Activated T-cell treated with anti-CD3 and anti-CD28 coated beads, Interleukin-2, amount 50 U/mL, for 72 hours (primary cell): ENCODE results near the gene DENND1B. TPM values are rescaled to one million over a fixed set of nuclear protein-coding genes. Genes with fewer than 3 reads are reported as not detected.

ENCODE experiments used
- ATAC-seq, 2 donors: fragments of 150-1000 bp; cut with Tn5 transposase; replicated peaks in 1 of 2; 2 replicates each; pipeline ENCODE4 v1.10.0; 2021; ENCODE audit warnings: moderate library complexity in 2 of 2, mild to moderate bottlenecking in 1 of 2
- DNase-seq, 2 donors: peaks; one replicate each; pipeline ENCODE4 v3.0.0; 2021 to 2022; ENCODE audit warnings: mixed read lengths in 1 of 2
- H3K27ac Mint-ChIP-seq: one replicate; pipeline ENCODE4 v1.8.0; 2022; ENCODE audit warnings: mild to moderate bottlenecking, moderate library complexity, mixed read lengths
- H3K27me3 Mint-ChIP-seq: one replicate; pipeline ENCODE4 v1.8.0; 2022; ENCODE audit warnings: low read depth, mixed read lengths
- H3K36me3 Mint-ChIP-seq, 2 donors: one replicate each; pipeline ENCODE4 v1.8.0; 2022; ENCODE audit warnings: mixed read lengths in 2 of 2, mild to moderate bottlenecking in 1 of 2; ENCODE audit not compliant: insufficient read depth in 2 of 2
- H3K4me1 Mint-ChIP-seq: one replicate; pipeline ENCODE4 v1.8.0; 2022; ENCODE audit warnings: low read depth, mixed read lengths
- H3K4me3 Mint-ChIP-seq, 2 donors: one replicate each; pipeline ENCODE4 v1.8.0; 2022; ENCODE audit warnings: mild to moderate bottlenecking in 2 of 2, mixed read lengths in 2 of 2, moderate library complexity in 2 of 2
- H3K9me3 Mint-ChIP-seq, 2 donors: one replicate each; pipeline ENCODE4 v1.8.0; 2022; ENCODE audit warnings: mixed read lengths in 2 of 2
- total RNA-seq, 2 donors: library from RNA; stranded (reverse); gene quantifications; one replicate each; pipeline ENCODE4 v1.2.3, GENCODE V29; 2022

DENND1B gene
- 10 to 100 TPM; 17.7 to 19.9 TPM for total RNA-seq

- DNase-seq (peak; percentile 89), ATAC-seq (peak; percentile 68 to 75)
- Mint-ChIP-seq H3K4me3 (peak within 1 kb of the TSS; percentile 94 to 97), H3K27ac (peak within 1 kb of the TSS; percentile 98), H3K4me1 (peaks cover 74% of the 10 kb centered on the region), H3K9me3 (no peaks in the 10 kb centered on the region), H3K27me3 (no peaks in the 10 kb centered on the region), H3K36me3 (no peaks in the 10 kb centered on the region)
Measured at GRCh38 chr1:197775282-197776262, at the start of gene DENND1B. TSS of gene DENND1B (minus strand) at chr1:197775480. CDS start at chr1:197775155, 325 bp downstream.

DNA sequence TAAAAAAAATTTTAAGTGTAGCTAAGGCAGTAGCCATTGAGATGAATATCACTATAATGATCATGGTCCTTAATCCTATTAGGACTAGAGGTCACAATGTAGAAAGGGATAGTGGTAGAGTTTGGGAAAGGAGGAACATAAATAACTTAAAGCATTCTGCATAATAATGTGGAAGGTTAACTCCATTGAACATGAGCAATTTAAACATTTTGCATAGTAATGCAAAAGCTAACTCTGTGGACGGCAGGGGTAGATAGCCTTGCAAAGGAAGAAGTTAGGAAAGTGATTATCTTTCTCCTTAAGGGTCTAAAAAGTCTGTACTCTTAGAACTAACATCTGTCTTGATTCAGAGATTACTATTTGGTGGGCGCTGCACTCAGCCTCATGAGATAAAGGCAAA is 39.0 kb upstream of the DENND1B start:
- Mint-ChIP-seq H3K27ac (no peak overlapping the region), H3K4me3 (no peak overlapping the region), H3K9me3 (peaks cover 2 to 3% of the 10 kb centered on the region in 2 donors), H3K27me3 (no peaks in the 10 kb centered on the region), H3K36me3 (no peaks in the 10 kb centered on the region), H3K4me1 (no peaks in the 10 kb centered on the region)
- no peak for DNase-seq
- ATAC-seq, result no peak

DNA sequence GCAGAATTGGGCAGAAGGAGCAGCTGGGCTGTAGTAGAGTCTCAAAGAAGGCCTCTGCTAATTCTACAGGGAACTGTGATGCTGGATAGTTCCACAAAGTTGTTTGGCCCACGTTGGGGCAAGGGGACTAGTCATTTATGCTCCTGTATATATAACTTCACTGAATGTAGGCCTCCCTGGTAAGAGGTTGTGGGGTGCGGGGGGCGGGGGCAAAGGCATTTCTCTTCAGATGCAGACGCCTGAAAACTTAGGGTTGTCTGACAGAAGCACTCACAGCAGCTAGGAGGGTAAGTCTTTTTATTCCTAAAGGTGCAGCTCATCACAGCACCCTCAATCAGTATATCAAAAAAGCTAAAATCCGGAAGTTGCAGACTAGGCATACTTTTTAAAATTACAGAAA is 38.5 kb upstream of the DENND1B start:
- DNase-seq, result no peak
- ATAC-seq, result no peak
- H3K4me1 Mint-ChIP-seq, result no peaks in the 10 kb centered on the region
- H3K27me3 Mint-ChIP-seq, result no peaks in the 10 kb centered on the region
- H3K36me3 Mint-ChIP-seq, result no peaks in the 10 kb centered on the region
- H3K9me3 Mint-ChIP-seq, result peaks cover 2 to 3% of the 10 kb centered on the region in 2 donors
- H3K4me3 Mint-ChIP-seq, result no peak overlapping the region
- no peak overlapping the region for H3K27ac Mint-ChIP-seq

GRCh38 chr1:197811769-197812168 is 36.5 kb upstream of the DENND1B start:
- H3K27me3 Mint-ChIP-seq, result no peaks in the 10 kb centered on the region
- H3K4me3 Mint-ChIP-seq, result no peak overlapping the region
- H3K27ac Mint-ChIP-seq, result no peak overlapping the region
- H3K9me3 Mint-ChIP-seq, result peaks cover 2 to 3% of the 10 kb centered on the region in 2 donors
- H3K4me1 Mint-ChIP-seq, result no peaks in the 10 kb centered on the region
- H3K36me3 Mint-ChIP-seq, result no peaks in the 10 kb centered on the region
- ATAC-seq (no peak), DNase-seq (no peak)

DNA sequence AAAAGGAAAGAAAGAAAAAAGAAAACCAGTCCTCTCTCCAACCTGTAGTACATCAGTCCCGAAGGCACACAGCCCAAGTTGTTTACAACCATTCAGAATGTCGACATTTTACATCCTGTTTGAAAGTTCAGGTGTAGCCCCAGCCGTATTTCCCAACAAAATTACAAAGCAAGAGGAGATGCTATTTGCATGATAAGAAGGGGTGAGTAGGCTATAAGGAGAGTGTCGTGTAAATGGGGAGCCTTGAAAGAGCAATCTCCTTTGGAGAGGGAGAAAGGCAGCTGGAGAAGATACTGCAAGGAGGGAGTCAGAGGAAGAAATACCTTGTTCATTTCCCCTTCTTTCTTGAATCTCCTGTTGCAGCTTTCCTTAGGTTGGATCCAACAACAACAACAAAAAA is 35.5 kb upstream of the DENND1B start:
- Mint-ChIP-seq H3K27ac (no peak overlapping the region), H3K9me3 (peaks cover 2 to 3% of the 10 kb centered on the region in 2 donors)

DNA sequence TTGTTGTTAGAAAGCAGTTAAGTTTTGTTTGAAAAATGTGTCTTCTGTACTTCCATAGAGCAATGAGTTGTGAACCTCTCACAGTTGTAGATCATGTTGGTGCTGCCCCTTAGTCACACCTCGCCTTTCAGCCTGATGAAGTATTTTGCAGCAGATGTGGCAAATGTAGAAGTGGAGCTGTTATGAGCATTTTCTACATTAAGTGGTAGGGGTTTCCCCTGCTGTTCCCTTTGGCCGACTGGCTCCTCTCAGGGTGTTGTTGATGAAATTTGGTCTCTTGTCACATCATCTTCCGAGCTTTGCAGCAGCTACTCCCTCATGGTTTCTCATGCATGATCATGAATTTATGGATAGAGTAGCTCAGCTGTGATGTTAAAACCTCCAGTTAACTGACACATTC is 33.6 kb upstream of the DENND1B start:
- Mint-ChIP-seq H3K4me3 (no peak overlapping the region), H3K4me1 (no peaks in the 10 kb centered on the region), H3K27ac (no peak overlapping the region), H3K36me3 (no peaks in the 10 kb centered on the region), H3K27me3 (no peaks in the 10 kb centered on the region), H3K9me3 (peaks cover 2 to 3% of the 10 kb centered on the region in 2 donors)
- DNase-seq (no peak), ATAC-seq (peak in 1 of 2 donors; percentile 33)

More for the DNA sequence above, 35.5 kb upstream of the DENND1B start:
- H3K4me1 Mint-ChIP-seq, result no peaks in the 10 kb centered on the region
- H3K36me3 Mint-ChIP-seq, result no peaks in the 10 kb centered on the region
- ATAC-seq, result no peak
- H3K4me3 Mint-ChIP-seq, result no peak overlapping the region
- no peak for DNase-seq
- no peaks in the 10 kb centered on the region for H3K27me3 Mint-ChIP-seq

DNA sequence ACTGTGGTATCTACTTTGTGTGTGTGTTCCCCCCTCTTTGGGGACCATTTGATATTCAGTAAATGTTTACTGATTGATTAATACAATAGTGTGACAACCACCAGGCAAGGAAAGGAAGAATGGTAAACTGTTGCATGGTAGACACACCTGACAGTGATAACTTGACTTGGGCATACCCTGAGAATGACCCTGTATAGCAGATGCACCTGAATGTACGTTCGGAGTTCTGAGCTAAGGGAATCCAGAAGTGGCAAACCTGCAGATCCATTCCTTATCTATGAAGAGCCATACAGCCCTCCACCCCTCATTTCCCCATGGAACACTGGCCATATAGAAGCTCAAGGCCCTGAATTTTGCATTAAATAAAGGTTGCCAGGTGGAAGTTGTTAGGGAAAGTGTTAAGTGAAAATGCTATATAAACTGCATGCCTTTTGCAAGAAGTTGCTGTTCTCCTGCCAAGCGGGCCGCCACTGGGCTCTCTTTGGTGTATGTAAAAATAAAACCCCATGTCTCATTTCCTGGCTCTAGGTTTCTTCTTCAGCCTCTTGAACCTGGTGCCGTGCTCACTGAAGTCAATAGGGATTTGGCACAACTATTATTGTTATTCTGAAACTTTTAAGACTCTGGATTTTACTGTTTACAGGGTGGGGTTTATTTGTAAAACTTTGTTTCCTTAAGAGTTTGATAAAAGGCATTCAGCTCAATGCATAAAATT is 32.6 kb upstream of the DENND1B start:
- H3K9me3 Mint-ChIP-seq, result peaks cover under 1% of the 10 kb centered on the region in 2 donors

DNA sequence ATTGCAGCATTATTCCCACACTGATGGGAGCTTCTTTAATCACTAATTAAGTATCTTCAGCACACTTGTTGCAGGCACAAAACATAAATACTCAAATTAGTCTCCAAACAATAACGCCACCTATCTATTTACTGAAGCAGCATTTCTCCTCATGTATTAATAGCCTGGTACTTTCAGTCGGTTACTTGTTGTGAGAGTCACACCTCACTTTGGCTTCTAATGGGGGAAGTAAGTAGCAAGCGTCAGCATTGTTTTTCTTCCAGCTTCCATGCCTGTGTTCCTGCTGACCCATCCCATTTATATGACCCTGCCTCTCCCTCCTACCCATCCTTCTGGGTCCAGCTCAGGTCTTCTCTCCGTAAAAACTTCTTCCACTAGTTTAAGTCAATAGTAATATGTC is 31.9 kb upstream of the DENND1B start:
- no peaks in the 10 kb centered on the region for H3K9me3 Mint-ChIP-seq
- H3K4me1 Mint-ChIP-seq, result no peaks in the 10 kb centered on the region
- no peak for DNase-seq
- no peak for ATAC-seq
- no peak overlapping the region for H3K27ac Mint-ChIP-seq
- H3K36me3 Mint-ChIP-seq, result no peaks in the 10 kb centered on the region
- no peak overlapping the region for H3K4me3 Mint-ChIP-seq
- no peaks in the 10 kb centered on the region for H3K27me3 Mint-ChIP-seq

More for the DNA sequence above, 32.6 kb upstream of the DENND1B start:
- DNase-seq, result no peak
- H3K27ac Mint-ChIP-seq, result no peak overlapping the region
- no peak overlapping the region for H3K4me3 Mint-ChIP-seq
- no peaks in the 10 kb centered on the region for H3K36me3 Mint-ChIP-seq
- no peak for ATAC-seq
- H3K27me3 Mint-ChIP-seq, result no peaks in the 10 kb centered on the region
- no peaks in the 10 kb centered on the region for H3K4me1 Mint-ChIP-seq

DNA sequence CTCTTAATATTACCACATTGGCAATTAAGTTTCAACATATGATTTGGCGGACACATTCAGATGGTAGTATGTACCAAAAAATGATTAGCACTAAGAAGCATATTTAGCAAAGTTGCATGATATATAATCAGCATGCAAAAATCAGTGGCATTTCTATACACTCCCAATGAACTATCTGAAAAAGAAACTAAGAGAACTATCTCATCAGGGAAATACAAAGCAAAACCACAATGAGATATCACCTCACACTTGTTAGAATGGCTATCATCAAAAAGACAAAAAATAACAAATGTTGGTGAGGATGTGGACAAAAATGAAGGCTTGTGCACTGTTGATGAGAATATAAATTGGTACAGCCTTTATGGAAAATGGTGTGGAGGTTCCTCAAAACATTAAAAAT is 31.4 kb upstream of the DENND1B start:
- Mint-ChIP-seq H3K9me3 (no peaks in the 10 kb centered on the region), H3K27me3 (no peaks in the 10 kb centered on the region), H3K36me3 (peaks cover 2% of the 10 kb centered on the region in 2 donors), H3K4me3 (no peak overlapping the region), H3K27ac (no peak overlapping the region), H3K4me1 (no peaks in the 10 kb centered on the region)
- ATAC-seq, result no peak
- no peak for DNase-seq

DNA sequence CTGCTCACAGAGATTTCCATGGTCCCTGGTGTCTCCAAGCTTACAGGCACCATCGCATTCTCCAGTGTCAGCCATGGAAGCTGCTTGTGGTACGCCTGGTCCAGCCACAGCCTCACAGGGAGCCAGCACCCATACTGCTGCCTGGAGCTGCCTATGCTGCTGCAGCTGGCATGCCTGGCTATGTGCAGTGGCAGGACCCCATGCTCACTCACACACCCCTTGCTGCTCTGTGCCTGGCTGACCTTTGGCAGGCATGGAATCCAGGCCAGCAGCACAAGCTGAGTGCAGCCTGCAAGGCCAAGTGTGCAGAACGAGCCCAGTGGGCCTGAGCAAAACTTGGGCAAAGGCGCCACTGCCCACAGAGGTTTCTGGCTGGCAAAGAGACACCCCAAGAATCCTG is 26.4 kb upstream of the DENND1B start:
- H3K36me3 Mint-ChIP-seq, result peaks cover 9 to 21% of the 10 kb centered on the region in 2 donors
- no peaks in the 10 kb centered on the region for H3K4me1 Mint-ChIP-seq
- H3K27me3 Mint-ChIP-seq, result peaks cover 6% of the 10 kb centered on the region
- ATAC-seq, result no peak
- H3K4me3 Mint-ChIP-seq, result no peak overlapping the region
- no peak for DNase-seq
- H3K9me3 Mint-ChIP-seq, result peaks cover 8 to 14% of the 10 kb centered on the region in 2 donors
- H3K27ac Mint-ChIP-seq, result peak overlapping the region; percentile 38

DNA sequence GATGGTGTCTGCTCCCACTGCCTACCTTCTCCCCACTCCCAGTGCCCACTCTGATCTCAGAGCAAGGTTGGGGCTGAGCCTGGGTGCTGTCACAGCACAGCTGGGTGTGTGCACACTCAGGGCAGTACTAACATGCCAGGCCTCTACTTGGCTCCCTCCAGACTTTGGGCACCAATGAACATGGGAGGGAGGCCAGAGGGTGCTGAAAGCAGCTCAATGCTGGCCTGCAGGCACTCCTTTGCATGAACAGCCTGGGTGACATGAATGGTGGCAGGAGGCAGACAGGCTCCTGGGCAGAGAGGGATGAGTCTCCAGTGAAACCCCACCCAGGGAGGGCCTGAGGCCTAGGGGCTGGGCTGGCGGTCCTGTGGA is 25.8 kb upstream of the DENND1B start:
- Mint-ChIP-seq H3K27ac (no peak overlapping the region), H3K4me3 (no peak overlapping the region), H3K27me3 (peaks cover 6% of the 10 kb centered on the region), H3K36me3 (peaks cover 10 to 26% of the 10 kb centered on the region in 2 donors), H3K9me3 (peaks cover 13 to 17% of the 10 kb centered on the region in 2 donors), H3K4me1 (no peaks in the 10 kb centered on the region)
- DNase-seq, result no peak
- ATAC-seq, result no peak

- H3K27ac Mint-ChIP-seq, result no peak overlapping the region
- H3K4me3 Mint-ChIP-seq, result no peak overlapping the region
- peaks cover 18% of the 10 kb centered on the region in 2 donors for H3K9me3 Mint-ChIP-seq
- peaks cover 11 to 30% of the 10 kb centered on the region in 2 donors for H3K36me3 Mint-ChIP-seq
- DNase-seq (no peak), ATAC-seq (no peak)
- H3K4me1 Mint-ChIP-seq, result no peaks in the 10 kb centered on the region
- peaks cover 6% of the 10 kb centered on the region for H3K27me3 Mint-ChIP-seq
Measured at GRCh38 chr1:197800379-197801110, 25.3 kb upstream of the DENND1B start.

DNA sequence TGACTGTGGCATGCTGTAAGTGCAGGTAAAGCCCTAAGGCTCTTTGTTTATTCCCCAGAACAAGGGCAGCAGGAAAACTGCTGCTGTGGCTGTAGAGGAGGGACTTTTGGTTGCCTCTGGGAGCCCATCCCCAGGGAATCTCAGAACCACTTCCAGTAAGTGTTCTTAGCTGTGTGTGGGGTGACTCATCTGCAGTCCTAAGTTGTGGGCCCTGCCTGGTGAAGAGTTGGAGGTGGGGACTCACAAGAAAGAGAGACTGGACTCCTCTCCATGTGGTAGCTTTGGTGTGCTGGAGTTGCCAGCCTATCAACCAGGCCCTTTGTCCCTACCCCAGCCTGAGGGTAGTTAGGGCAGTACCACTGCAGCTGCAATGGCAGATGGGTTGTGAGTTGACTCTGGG is 24.0 kb upstream of the DENND1B start:
- peaks cover 11 to 30% of the 10 kb centered on the region in 2 donors for H3K36me3 Mint-ChIP-seq
- H3K27ac Mint-ChIP-seq, result no peak overlapping the region
- no peaks in the 10 kb centered on the region for H3K4me1 Mint-ChIP-seq
- no peak overlapping the region for H3K4me3 Mint-ChIP-seq
- H3K27me3 Mint-ChIP-seq, result peaks cover 6% of the 10 kb centered on the region
- no peak for ATAC-seq
- peaks cover 18 to 19% of the 10 kb centered on the region in 2 donors for H3K9me3 Mint-ChIP-seq
- DNase-seq, result no peak
